Caco-2 (cell line): ENCODE measurements around the gene ATP6V0C. TPM values are rescaled to one million over a fixed set of nuclear protein-coding genes. Genes with fewer than 3 reads are reported as not detected.

ENCODE experiments used
- BruUV-seq: library from RNA; stranded (reverse); fragments of 400-500 nt; replicated peaks from 2 replicates; lab custom pipeline; 2021; lab: Mats Ljungman, UMichigan
- CTCF ChIA-PET: fragments of 300-600 bp; sonication (Branson Sonifier 250); formaldehyde crosslinking; loops from one replicate; lab custom pipeline; 2022; ENCODE audit warnings: antibody characterized with exemption; lab: Charles Lee
- POLR2A ChIA-PET: fragments of 300-600 bp; sonication (Branson Sonifier 250); formaldehyde crosslinking; loops from one replicate; lab custom pipeline; 2022; ENCODE audit warnings: antibody characterized with exemption; lab: Charles Lee
- DNase-seq, 2 experiments: peaks; one replicate each; pipeline versions ENCODE4 v3.0.0 to v3.0.0-alpha.2; 2020 to 2022
- H3K27me3 ChIP-seq: replicated peaks from 2 replicates; pipeline ENCODE4 v1.6.0; 2011; ENCODE audit warnings: low read length; ENCODE audit not compliant: control insufficient read depth, insufficient read depth
- H3K36me3 ChIP-seq: 2 replicates; pipeline ENCODE4 v1.5.1; 2011; ENCODE audit warnings: low read length; ENCODE audit not compliant: control insufficient read depth, insufficient read depth
- H3K4me1 ChIP-seq: fragments of 250-450 bp; sonication (Bioruptor Pico); 2 replicates; pipeline ENCODE4 v1.5.1; 2020; ENCODE audit warnings: mild to moderate bottlenecking
- H3K4me3 ChIP-seq: 2 replicates; pipeline ENCODE4 v1.5.1; 2011; ENCODE audit warnings: low read depth, mild to moderate bottlenecking, control low read depth, low read length
- H3K9me3 ChIP-seq: fragments of 250-450 bp; sonication (Bioruptor Pico); 2 replicates; pipeline ENCODE4 v1.5.1; 2020; ENCODE audit warnings: mild to moderate bottlenecking, moderate library complexity
- H3K27ac Mint-ChIP-seq: one replicate; pipeline ENCODE4 v1.8.0; 2022; ENCODE audit warnings: mixed read lengths; ENCODE audit not compliant: unreplicated experiment
- H3K27me3 Mint-ChIP-seq: one replicate; pipeline ENCODE4 v1.8.0; 2022; ENCODE audit warnings: mixed read lengths; ENCODE audit not compliant: insufficient read depth, unreplicated experiment
- H3K36me3 Mint-ChIP-seq: one replicate; pipeline ENCODE4 v1.8.0; 2022; ENCODE audit warnings: mild to moderate bottlenecking, mixed read lengths; ENCODE audit not compliant: insufficient read depth, unreplicated experiment
- H3K4me1 Mint-ChIP-seq: one replicate; pipeline ENCODE4 v1.8.0; 2022; ENCODE audit warnings: low read depth, mixed read lengths; ENCODE audit not compliant: unreplicated experiment
- H3K4me3 Mint-ChIP-seq: one replicate; pipeline ENCODE4 v1.8.0; 2022; ENCODE audit warnings: mild to moderate bottlenecking, moderate library complexity, mixed read lengths; ENCODE audit not compliant: unreplicated experiment
- H3K9me3 Mint-ChIP-seq: one replicate; pipeline ENCODE4 v1.8.0; 2022; ENCODE audit warnings: mixed read lengths; ENCODE audit not compliant: unreplicated experiment
- intact Hi-C: fragments of 100-400 bp; cut with micrococcal nuclease; formaldehyde crosslinking; loops from one replicate; pipeline ENCODE4 v1.10.0; 2022; ENCODE audit not compliant: unreplicated experiment
- total RNA-seq: library from RNA; stranded (reverse); gene quantifications from 2 replicates; pipeline ENCODE4 v1.2.3, GENCODE V29; 2022
- TF ChIP-seq, protein P1 (sequence below), 2 experiments: fragments of 200-600 bp in 1 of 2; IDR thresholded peaks; 1 replicate in 1 of 2; 2 replicates in 1 of 2; pipeline versions ENCODE4 v1.5.1 to v1.8.0; 2011 to 2022; ENCODE audit warnings: antibody characterized with exemption in 1 of 2, control low read depth in 1 of 2, inconsistent platforms in 1 of 2, low read depth in 1 of 2, low read length in 1 of 2, mild to moderate bottlenecking in 1 of 2, moderate library complexity in 1 of 2; ENCODE audit not compliant: insufficient read depth in 1 of 2, severe bottlenecking in 1 of 2, unreplicated experiment in 1 of 2

Gene ATP6V0C
- total RNA-seq, 1 experiment from 2014 or later: 200 TPM

DNA sequence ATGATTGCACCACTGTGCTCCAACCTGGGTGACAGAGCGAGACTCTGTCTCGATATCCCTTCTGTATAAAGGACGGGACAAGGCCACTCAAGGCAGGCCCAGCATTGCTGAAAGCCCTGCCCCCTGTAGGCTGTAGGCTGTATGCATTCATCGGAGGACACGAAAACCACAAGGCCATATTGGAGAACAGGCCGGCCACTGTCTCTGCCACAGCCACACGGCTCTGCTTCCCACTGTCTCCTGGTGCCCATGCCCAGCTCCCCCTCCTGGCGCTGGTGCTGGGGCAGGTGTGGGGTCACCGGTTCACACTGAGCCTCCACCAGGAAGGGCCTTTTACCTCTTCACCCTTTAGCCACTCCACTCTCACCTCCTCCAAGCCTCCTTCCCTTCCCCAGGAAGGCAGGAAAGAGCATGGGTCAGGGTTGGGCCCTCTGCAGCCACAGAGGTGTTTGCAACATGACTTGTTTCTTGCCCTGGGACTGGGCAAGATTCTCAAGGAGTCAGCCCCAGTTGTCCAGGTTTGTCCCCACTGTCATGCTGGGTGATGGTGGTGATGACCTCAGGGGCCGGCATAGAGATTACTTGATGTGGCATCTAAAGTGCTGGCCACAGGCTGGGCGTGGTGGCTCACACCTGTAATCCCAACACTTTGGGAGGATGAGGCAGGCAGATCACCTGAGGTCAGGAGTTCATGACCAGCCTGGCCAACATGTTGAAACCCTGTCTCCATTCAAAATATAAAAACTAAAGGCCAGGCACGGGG is 47.9 kb upstream of the ATP6V0C start:
- no peaks in the 10 kb centered on the region for H3K27me3 Mint-ChIP-seq
- no peak overlapping the region for H3K4me3 Mint-ChIP-seq
- no peaks in the 10 kb centered on the region for H3K27me3 ChIP-seq
- no peak overlapping the region for H3K4me3 ChIP-seq
- BruUV-seq: no TSS peak
- TF ChIP-seq, protein P1, sequence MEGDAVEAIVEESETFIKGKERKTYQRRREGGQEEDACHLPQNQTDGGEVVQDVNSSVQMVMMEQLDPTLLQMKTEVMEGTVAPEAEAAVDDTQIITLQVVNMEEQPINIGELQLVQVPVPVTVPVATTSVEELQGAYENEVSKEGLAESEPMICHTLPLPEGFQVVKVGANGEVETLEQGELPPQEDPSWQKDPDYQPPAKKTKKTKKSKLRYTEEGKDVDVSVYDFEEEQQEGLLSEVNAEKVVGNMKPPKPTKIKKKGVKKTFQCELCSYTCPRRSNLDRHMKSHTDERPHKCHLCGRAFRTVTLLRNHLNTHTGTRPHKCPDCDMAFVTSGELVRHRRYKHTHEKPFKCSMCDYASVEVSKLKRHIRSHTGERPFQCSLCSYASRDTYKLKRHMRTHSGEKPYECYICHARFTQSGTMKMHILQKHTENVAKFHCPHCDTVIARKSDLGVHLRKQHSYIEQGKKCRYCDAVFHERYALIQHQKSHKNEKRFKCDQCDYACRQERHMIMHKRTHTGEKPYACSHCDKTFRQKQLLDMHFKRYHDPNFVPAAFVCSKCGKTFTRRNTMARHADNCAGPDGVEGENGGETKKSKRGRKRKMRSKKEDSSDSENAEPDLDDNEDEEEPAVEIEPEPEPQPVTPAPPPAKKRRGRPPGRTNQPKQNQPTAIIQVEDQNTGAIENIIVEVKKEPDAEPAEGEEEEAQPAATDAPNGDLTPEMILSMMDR (IDR thresholded peaks at IDR 0.05; ENCODE audit: insufficient read depth in 1 of 2, low read depth in 1 of 2, low read length in 1 of 2, severe bottlenecking in 1 of 2, unreplicated experiment in 1 of 2): no peak
- no peaks in the 10 kb centered on the region for H3K9me3 Mint-ChIP-seq
- no peak for DNase-seq
- no peaks in the 10 kb centered on the region for H3K36me3 ChIP-seq
- H3K36me3 Mint-ChIP-seq: peaks cover 27% of the 10 kb centered on the region
- H3K27ac Mint-ChIP-seq: no peak overlapping the region
- no peaks in the 10 kb centered on the region for H3K9me3 ChIP-seq
- H3K4me1 ChIP-seq: peaks cover 20% of the 10 kb centered on the region
- CTCF ChIA-PET: no interaction called here
- POLR2A ChIA-PET: no interaction called here
- intact Hi-C loops: no loop called here
- peaks cover 6% of the 10 kb centered on the region for H3K4me1 Mint-ChIP-seq

DNA sequence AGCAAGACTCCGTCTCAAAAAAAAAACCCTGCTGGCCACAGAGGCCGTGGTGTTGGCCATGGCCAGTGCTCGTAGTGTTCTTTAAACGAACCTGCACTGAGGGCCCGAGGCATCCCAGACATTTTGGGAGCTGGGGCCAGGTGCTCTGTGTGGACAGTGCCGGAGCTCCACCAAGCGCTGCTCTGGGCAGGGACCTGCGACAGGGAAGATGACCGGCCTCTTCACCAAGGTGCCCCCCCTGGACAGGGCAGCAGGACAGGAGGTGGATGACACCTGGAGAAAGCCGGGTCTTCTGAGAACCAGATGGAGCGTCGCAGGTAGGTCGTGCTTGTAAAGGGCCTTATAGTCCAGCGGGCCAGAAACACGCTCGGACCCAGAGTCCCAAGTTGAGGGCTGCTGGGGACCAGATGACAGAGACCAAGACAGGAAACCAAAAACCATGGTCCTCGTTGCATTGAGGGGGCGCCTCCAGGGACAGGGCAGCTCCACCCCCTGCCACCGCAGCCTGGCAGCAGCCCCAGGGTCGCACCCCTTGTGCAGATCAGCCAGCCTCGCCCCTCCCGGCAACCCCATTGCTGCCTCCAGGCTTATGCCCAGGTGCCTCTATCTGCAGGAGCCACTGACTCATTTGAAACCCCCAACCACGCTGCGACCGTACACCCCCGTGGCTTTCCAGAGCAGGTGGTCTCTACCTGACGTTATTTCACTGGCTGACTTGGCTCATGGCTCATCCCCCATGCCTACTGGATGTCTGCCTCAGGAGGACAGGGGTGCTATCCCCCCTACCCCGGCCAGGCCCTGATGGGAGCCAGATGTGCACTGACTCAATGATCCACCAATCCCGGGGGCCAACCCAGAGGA is 46.9 kb upstream of the ATP6V0C start:
- H3K27ac Mint-ChIP-seq: peak overlapping the region; percentile 42
- H3K4me3 Mint-ChIP-seq: peak overlapping the region; percentile 80
- Histone ChIP-seq H3K4me1 (peaks cover 20% of the 10 kb centered on the region), H3K4me3 (peak overlapping the region; percentile 47; the same call in 1 of the 2 replicates), H3K36me3 (no peaks in the 10 kb centered on the region), H3K9me3 (no peaks in the 10 kb centered on the region), H3K27me3 (no peaks in the 10 kb centered on the region)
- peaks cover 6% of the 10 kb centered on the region for H3K4me1 Mint-ChIP-seq
- TF ChIP-seq, protein P1 (IDR thresholded peaks at IDR 0.05; ENCODE audit: insufficient read depth in 1 of 2, low read depth in 1 of 2, low read length in 1 of 2, severe bottlenecking in 1 of 2, unreplicated experiment in 1 of 2): no peak
- POLR2A ChIA-PET: no interaction called here
- CTCF ChIA-PET: no interaction called here
- DNase-seq: no peak
- intact Hi-C loops: no loop called here
- no peaks in the 10 kb centered on the region for H3K9me3 Mint-ChIP-seq
- H3K27me3 Mint-ChIP-seq: no peaks in the 10 kb centered on the region
- H3K36me3 Mint-ChIP-seq: peaks cover 20% of the 10 kb centered on the region
- no TSS peak for BruUV-seq

- BruUV-seq: no TSS peak
- Mint-ChIP-seq H3K27me3 (no peaks in the 10 kb centered on the region), H3K9me3 (no peaks in the 10 kb centered on the region), H3K4me3 (peak overlapping the region; percentile 80), H3K4me1 (peaks cover 6% of the 10 kb centered on the region), H3K36me3 (peaks cover 14% of the 10 kb centered on the region), H3K27ac (peak overlapping the region; percentile 55)
- peak; percentile 75 to 78 for DNase-seq
- no peaks in the 10 kb centered on the region for H3K9me3 ChIP-seq
- intact Hi-C loops: no loop called here
- CTCF ChIA-PET: interaction anchor here (0.5 to 1.7 kb wide), 4 partner anchors 8 to 536 kb away, joined by 3 to 14 read pairs (median 3); partner anchors contain the start of gene TEDC2
- POLR2A ChIA-PET: interaction anchor here (0.6 to 0.7 kb wide), 3 partner anchors 135 to 682 kb away, joined by 4 to 8 read pairs (median 7); no protein-coding TSS in a partner anchor
- peaks cover 27% of the 10 kb centered on the region for H3K4me1 ChIP-seq
- no peaks in the 10 kb centered on the region for H3K36me3 ChIP-seq
- H3K27me3 ChIP-seq: no peaks in the 10 kb centered on the region
- TF ChIP-seq, protein P1 (IDR thresholded peaks at IDR 0.05; ENCODE audit: insufficient read depth in 1 of 2, low read depth in 1 of 2, low read length in 1 of 2, severe bottlenecking in 1 of 2, unreplicated experiment in 1 of 2): peak in 1 of 2 experiments; percentile 14
- H3K4me3 ChIP-seq: peak overlapping the region; percentile 47
Measured at GRCh38 chr16:2467528-2468232, 46.1 kb upstream of the ATP6V0C start.
